GM12892 (cell line): ENCODE measurements around the gene DLL4.
"Not testable (repeated sequence)": the region's sequence is repeated elsewhere in the genome, so short reads cannot be mapped to it uniquely, and the experiment has no call there.

Experiments
- DNase-seq: peaks from one replicate; pipeline ENCODE4 v3.0.0; 2011; ENCODE audit not compliant: insufficient read length
- FAIRE-seq: peaks from 2 replicates; lab custom pipeline; 2011; peaks lifted over from hg19 to GRCh38; lab: Jason Lieb, UNC
- POLR2A ChIP-seq: IDR thresholded peaks from 2 replicates; pipeline ENCODE4 v1.6.1; 2011; ENCODE audit warnings: low read depth, low read length, control low read depth
- POLR2AphosphoS5 ChIP-seq: IDR thresholded peaks from 2 replicates; pipeline ENCODE4 v1.6.1; 2011; ENCODE audit warnings: low read depth, low read length, control low read depth
- TAF1 ChIP-seq: IDR thresholded peaks from 2 replicates; pipeline ENCODE4 v1.6.1; 2011; ENCODE audit warnings: low read depth, mild to moderate bottlenecking, control low read depth, low read length, borderline replicate concordance

Gene DLL4

GRCh38 chr15:40958723-40959122, 29.6 kb downstream of the DLL4 start:
- FAIRE-seq (no peak), DNase-seq (no peak)
- TF ChIP-seq TAF1 = no peak
- TF ChIP-seq POLR2AphosphoS5 = no peak
- no peak for TF ChIP-seq POLR2A

- FAIRE-seq (no peak), DNase-seq (no peak)
- TF ChIP-seq TAF1 (no peak), POLR2AphosphoS5 (no peak), POLR2A (no peak)
These were observed 30.4 kb downstream of the DLL4 start for GRCh38 chr15:40959331-40960141.

GRCh38 chr15:40960151-40960885, 31.2 kb downstream of the DLL4 start:
- DNase-seq (no peak), FAIRE-seq (no peak)
- no peak for TF ChIP-seq POLR2A

- no peak for FAIRE-seq
- no peak for DNase-seq
- TF ChIP-seq POLR2A (no peak), POLR2AphosphoS5 (no peak), TAF1 (no peak)
These were observed 31.8 kb downstream of the DLL4 start for GRCh38 chr15:40960925-40961324.

GRCh38 chr15:40961740-40962139, 32.6 kb downstream of the DLL4 start:
- FAIRE-seq, DNase-seq: not testable (repeated sequence)

- not testable (repeated sequence) for FAIRE-seq, DNase-seq
These were observed 33.2 kb downstream of the DLL4 start for GRCh38 chr15:40962317-40962716.

- FAIRE-seq (no peak), DNase-seq (no peak)
- TF ChIP-seq POLR2AphosphoS5 = no peak
- TF ChIP-seq POLR2A = no peak
- TF ChIP-seq TAF1 = no peak
These were observed 34.1 kb downstream of the DLL4 start for GRCh38 chr15:40963201-40963600.

GRCh38 chr15:40964006-40964405, 34.9 kb downstream of the DLL4 start:
- no peak for TF ChIP-seq POLR2AphosphoS5
- TF ChIP-seq POLR2A = no peak
- no peak for TF ChIP-seq TAF1
- no peak for DNase-seq
- FAIRE-seq = no peak

- TF ChIP-seq POLR2AphosphoS5 = no peak
- TF ChIP-seq TAF1 = no peak
- no peak for TF ChIP-seq POLR2A
- FAIRE-seq = no peak
These were observed 35.5 kb downstream of the DLL4 start for GRCh38 chr15:40964634-40965033.

GRCh38 chr15:40968290-40969085, 39.3 kb downstream of the DLL4 start:
- FAIRE-seq (no peak), DNase-seq (no peak)
- TF ChIP-seq POLR2A (no peak), TAF1 (no peak), POLR2AphosphoS5 (no peak)

More at GRCh38 chr15:40964634-40965033, 35.5 kb downstream of the DLL4 start:
- no peak for DNase-seq

GRCh38 chr15:40969363-40969762, 40.2 kb downstream of the DLL4 start:
- TF ChIP-seq POLR2A (no peak), POLR2AphosphoS5 (no peak), TAF1 (no peak)
- no peak for DNase-seq
- FAIRE-seq = no peak

GRCh38 chr15:40974879-40975278, 45.7 kb downstream of the DLL4 start:
- DNase-seq (no peak), FAIRE-seq (no peak)
- TF ChIP-seq TAF1 (no peak), POLR2A (no peak), POLR2AphosphoS5 (no peak)
